K562 (cell line): ENCODE results near the gene RCOR1. TPM values are rescaled to one million over a fixed set of nuclear protein-coding genes. Genes with fewer than 3 reads are reported as not detected.

Source experiments
- EGR1 ChIP-seq: fragments of 450-650 bp; conservative IDR thresholded peaks from 2 replicates; pipeline ENCODE4 v1.6.1; 2017; ENCODE audit warnings: mild to moderate bottlenecking
- ELF1 ChIP-seq: fragments of 200-800 bp; sonication (Bioruptor generic); IDR thresholded peaks from 2 replicates; pipeline ENCODE4 v1.6.1; 2016; ENCODE audit warnings: missing genetic modification characterization, missing compliant biosample characterization
- ESRRB ChIP-seq: fragments of 250-450 bp; sonication (Bioruptor Pico); IDR thresholded peaks from 2 replicates; pipeline ENCODE4 v1.5.0; 2020; ENCODE audit warnings: mild to moderate bottlenecking, moderate library complexity, borderline replicate concordance
- ETS1 ChIP-seq: conservative IDR thresholded peaks from 2 replicates; pipeline ENCODE4 v1.6.1; 2011; ENCODE audit warnings: low read depth, mild to moderate bottlenecking, low read length; ENCODE audit not compliant: control insufficient read depth
- ETV1 ChIP-seq: fragments of 450-650 bp; conservative IDR thresholded peaks from 2 replicates; pipeline ENCODE4 v1.6.1; 2016; ENCODE audit warnings: missing genetic modification characterization, control low read depth, low read depth, missing compliant biosample characterization
- FOSL1 ChIP-seq: fragments of 200-800 bp; sonication (Bioruptor generic); conservative IDR thresholded peaks from 2 replicates; pipeline ENCODE4 v1.6.1; 2016; ENCODE audit warnings: missing genetic modification characterization, missing compliant biosample characterization
- HNRNPL ChIP-seq: fragments of 200-400 bp; formaldehyde crosslinking; IDR thresholded peaks from 2 replicates; pipeline ENCODE4 v1.6.1; 2017; ENCODE audit warnings: low read depth, mild to moderate bottlenecking, low read length
- KDM1A ChIP-seq, 2 experiments: fragments of 450-650 bp; IDR thresholded peaks; 2 replicates each; pipeline ENCODE4 v1.6.1; 2016; ENCODE audit warnings: mild to moderate bottlenecking in 2 of 2
- MBD2 ChIP-seq: sonication (generic); IDR thresholded peaks from 2 replicates; pipeline ENCODE4 v1.6.1; 2016; ENCODE audit warnings: low read depth, borderline replicate concordance
- NFRKB ChIP-seq: fragments of 450-650 bp; IDR thresholded peaks from 2 replicates; pipeline ENCODE4 v1.6.1; 2016; ENCODE audit warnings: low read depth
- NR1H2 ChIP-seq: sonication (generic); formaldehyde crosslinking; IDR thresholded peaks from 2 replicates; pipeline ENCODE4 v1.4.0; 2020; ENCODE audit warnings: mild to moderate bottlenecking, missing genetic modification reagents
- NR2C2 ChIP-seq, 2 experiments: fragments of 200-800 bp in 1 of 2; sonication (Bioruptor generic) in 1 of 2; sonication (generic) in 1 of 2; formaldehyde crosslinking in 1 of 2; IDR thresholded peaks; 2 replicates each; pipeline versions ENCODE4 v1.6.1 to v1.8.0; 2016 to 2022; ENCODE audit warnings: mild to moderate bottlenecking in 1 of 2, missing compliant biosample characterization in 1 of 2, missing genetic modification characterization in 1 of 2, missing genetic modification reagents in 1 of 2
- PHF21A ChIP-seq: fragments of 450-650 bp; IDR thresholded peaks from 2 replicates; pipeline ENCODE4 v1.6.1; 2017; ENCODE audit warnings: low read depth, borderline replicate concordance
- RAD51 ChIP-seq: fragments of 450-650 bp; IDR thresholded peaks from 2 replicates; pipeline ENCODE4 v1.7.1; 2016; ENCODE audit warnings: low read depth, mild to moderate bottlenecking, borderline replicate concordance
- RBM34 ChIP-seq: fragments of 200-400 bp; formaldehyde crosslinking; IDR thresholded peaks from 2 replicates; pipeline ENCODE4 v1.6.1; 2018; ENCODE audit warnings: low read length, borderline replicate concordance; ENCODE audit not compliant: insufficient read depth
- TAF7 ChIP-seq: fragments of 450-650 bp; IDR thresholded peaks from 2 replicates; pipeline ENCODE4 v1.6.1; 2016; ENCODE audit warnings: missing genetic modification characterization, missing compliant biosample characterization
- ZNF280B ChIP-seq: fragments of 250-450 bp; sonication (Bioruptor Pico); IDR thresholded peaks from 2 replicates; pipeline ENCODE4 v1.5.1; 2021; ENCODE audit warnings: mild to moderate bottlenecking
- polyA plus RNA-seq, 8 experiments: library from polyadenylated mRNA; depleted of rRNA in 4 of 8; stranded (reverse) in 5 of 8; unstranded in 3 of 8; fragments of >200 nt; fragmentation: Nextera tagmentation in 2 of 8; fragmentation: Illumina TruSeq in 1 of 8; extraction: Ambion mirVana in 2 of 8; extraction: Trizol in 1 of 8; gene quantifications; 2 replicates each; pipeline versions ENCODE4 v1.2.1 to v1.2.3, GENCODE V29; 2011 to 2014; ENCODE audit warnings: inconsistent platforms in 1 of 8, missing spikeins in 1 of 8
- total RNA-seq, 7 experiments: library from RNA; depleted of rRNA in 6 of 7; stranded (reverse); fragments of >200 nt in 6 of 7; fragmentation: Illumina TruSeq in 2 of 7; extraction: Trizol in 2 of 7; gene quantifications; 2 replicates each; pipeline versions ENCODE4 v1.2.1 to v1.2.3, GENCODE V29; 2011 to 2021; ENCODE audit warnings: low replicate concordance in 1 of 7
- TF ChIP-seq, protein P1 (sequence below): sonication (generic); formaldehyde crosslinking; IDR thresholded peaks from 2 replicates; pipeline ENCODE4 v1.8.0; 2022; ENCODE audit warnings: missing genetic modification reagents, mild to moderate bottlenecking, moderate library complexity, borderline replicate concordance
- TF ChIP-seq, protein P2 (sequence below): sonication (generic); formaldehyde crosslinking; IDR thresholded peaks from 2 replicates; pipeline ENCODE4 v1.8.0; 2023; ENCODE audit warnings: mild to moderate bottlenecking, missing genetic modification reagents

RCOR1 gene
- total and polyA plus RNA-seq, 9 of the 15 experiments (the other 6 are each of a cell fraction or from before 2014, with no cell fraction given), result 8.5 to 47.9 (median 20.9) TPM

GRCh38 chr14:102591944-102592762 is at the start of gene RCOR1 (continued):
- TF ChIP-seq, protein P1, sequence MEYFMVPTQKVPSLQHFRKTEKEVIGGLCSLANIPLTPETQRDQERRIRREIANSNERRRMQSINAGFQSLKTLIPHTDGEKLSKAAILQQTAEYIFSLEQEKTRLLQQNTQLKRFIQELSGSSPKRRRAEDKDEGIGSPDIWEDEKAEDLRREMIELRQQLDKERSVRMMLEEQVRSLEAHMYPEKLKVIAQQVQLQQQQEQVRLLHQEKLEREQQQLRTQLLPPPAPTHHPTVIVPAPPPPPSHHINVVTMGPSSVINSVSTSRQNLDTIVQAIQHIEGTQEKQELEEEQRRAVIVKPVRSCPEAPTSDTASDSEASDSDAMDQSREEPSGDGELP, result peak; percentile 22; the same call in 1 of the 2 replicates
- TF ChIP-seq RBM34 (no peak), HNRNPL (peak; percentile 44; the same call in 1 of the 2 replicates), NR1H2 (CRISPR knock-in tag) (no peak), EGR1 (peak; percentile 80), ELF1 (tag) (peak; percentile 41; the same call in 1 of the 2 replicates), PHF21A (0 out of 2 replicates have a peak, but pooled peaks have one; percentile 26), NR2C2 (CRISPR knock-in tag; IDR thresholded peaks at IDR 0.05) (no peak), NR2C2 (tag; IDR thresholded peaks at IDR 0.05) (0 out of 2 replicates have a peak, but pooled peaks have one; percentile 46), FOSL1 (tag) (peak; percentile 16; the same call in 1 of the 2 replicates), ETV1 (tag) (peak; percentile 19; the same call in 1 of the 2 replicates), NFRKB (0 out of 2 replicates have a peak, but pooled peaks have one; percentile 47), KDM1A (IDR thresholded peaks at IDR 0.05) (0 out of 4 replicates have a peak, but pooled peaks of 1 of the 2 experiments have one; percentile 16), RAD51 (no peak), ESRRB (CRISPR knock-in tag) (no peak), TAF7 (tag) (peak; percentile 32; the same call in 1 of the 2 replicates), MBD2 (peak; percentile 53; the same call in 1 of the 2 replicates), ZNF280B (CRISPR knock-in tag) (no peak), ETS1 (0 out of 2 replicates have a peak, but pooled peaks have one; percentile 16)
- TF ChIP-seq, protein P2, sequence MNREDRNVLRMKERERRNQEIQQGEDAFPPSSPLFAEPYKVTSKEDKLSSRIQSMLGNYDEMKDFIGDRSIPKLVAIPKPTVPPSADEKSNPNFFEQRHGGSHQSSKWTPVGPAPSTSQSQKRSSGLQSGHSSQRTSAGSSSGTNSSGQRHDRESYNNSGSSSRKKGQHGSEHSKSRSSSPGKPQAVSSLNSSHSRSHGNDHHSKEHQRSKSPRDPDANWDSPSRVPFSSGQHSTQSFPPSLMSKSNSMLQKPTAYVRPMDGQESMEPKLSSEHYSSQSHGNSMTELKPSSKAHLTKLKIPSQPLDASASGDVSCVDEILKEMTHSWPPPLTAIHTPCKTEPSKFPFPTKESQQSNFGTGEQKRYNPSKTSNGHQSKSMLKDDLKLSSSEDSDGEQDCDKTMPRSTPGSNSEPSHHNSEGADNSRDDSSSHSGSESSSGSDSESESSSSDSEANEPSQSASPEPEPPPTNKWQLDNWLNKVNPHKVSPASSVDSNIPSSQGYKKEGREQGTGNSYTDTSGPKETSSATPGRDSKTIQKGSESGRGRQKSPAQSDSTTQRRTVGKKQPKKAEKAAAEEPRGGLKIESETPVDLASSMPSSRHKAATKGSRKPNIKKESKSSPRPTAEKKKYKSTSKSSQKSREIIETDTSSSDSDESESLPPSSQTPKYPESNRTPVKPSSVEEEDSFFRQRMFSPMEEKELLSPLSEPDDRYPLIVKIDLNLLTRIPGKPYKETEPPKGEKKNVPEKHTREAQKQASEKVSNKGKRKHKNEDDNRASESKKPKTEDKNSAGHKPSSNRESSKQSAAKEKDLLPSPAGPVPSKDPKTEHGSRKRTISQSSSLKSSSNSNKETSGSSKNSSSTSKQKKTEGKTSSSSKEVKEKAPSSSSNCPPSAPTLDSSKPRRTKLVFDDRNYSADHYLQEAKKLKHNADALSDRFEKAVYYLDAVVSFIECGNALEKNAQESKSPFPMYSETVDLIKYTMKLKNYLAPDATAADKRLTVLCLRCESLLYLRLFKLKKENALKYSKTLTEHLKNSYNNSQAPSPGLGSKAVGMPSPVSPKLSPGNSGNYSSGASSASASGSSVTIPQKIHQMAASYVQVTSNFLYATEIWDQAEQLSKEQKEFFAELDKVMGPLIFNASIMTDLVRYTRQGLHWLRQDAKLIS, result peak; percentile 53; the same call in 1 of the 2 replicates
